Mammary epithelial cell (primary cell): ENCODE measurements around the gene FHIT.

Experiments
- EZH2 ChIP-seq: IDR thresholded peaks from 2 replicates; pipeline ENCODE4 v1.6.1; 2012; ENCODE audit warnings: low read length, inconsistent platforms, borderline replicate concordance
- TF ChIP-seq, protein P1 (sequence below), 2 donors: IDR thresholded peaks in 1 of 2; conservative IDR thresholded peaks in 1 of 2; 2 replicates each; pipeline ENCODE4 v1.5.1; 2011 to 2012; ENCODE audit warnings: inconsistent platforms in 2 of 2, low read length in 2 of 2, mild to moderate bottlenecking in 2 of 2, control low read depth in 1 of 2, low read depth in 1 of 2; ENCODE audit not compliant: insufficient read depth in 1 of 2; ENCODE audit errors: extremely low read depth in 1 of 2

DNA sequence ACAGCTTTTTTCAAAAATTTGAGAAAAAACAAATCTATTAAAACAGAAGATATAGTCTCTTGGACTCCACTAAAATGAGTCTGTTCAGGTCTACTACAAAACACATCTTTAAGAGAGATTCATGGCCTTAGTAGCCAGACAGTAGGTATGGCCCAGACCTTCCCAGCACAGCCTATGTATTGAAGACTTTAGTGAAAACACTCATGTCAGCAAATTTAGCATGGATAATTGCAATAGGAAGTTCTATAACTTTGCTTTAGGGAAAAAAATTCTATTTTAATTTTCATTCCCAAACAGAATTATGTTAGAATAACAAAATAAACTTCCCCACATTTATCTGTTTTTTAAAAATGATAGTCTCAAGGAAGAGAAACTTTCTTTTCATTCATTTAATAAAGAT is 976.6 kb downstream of the FHIT start:
- TF ChIP-seq, protein P1, sequence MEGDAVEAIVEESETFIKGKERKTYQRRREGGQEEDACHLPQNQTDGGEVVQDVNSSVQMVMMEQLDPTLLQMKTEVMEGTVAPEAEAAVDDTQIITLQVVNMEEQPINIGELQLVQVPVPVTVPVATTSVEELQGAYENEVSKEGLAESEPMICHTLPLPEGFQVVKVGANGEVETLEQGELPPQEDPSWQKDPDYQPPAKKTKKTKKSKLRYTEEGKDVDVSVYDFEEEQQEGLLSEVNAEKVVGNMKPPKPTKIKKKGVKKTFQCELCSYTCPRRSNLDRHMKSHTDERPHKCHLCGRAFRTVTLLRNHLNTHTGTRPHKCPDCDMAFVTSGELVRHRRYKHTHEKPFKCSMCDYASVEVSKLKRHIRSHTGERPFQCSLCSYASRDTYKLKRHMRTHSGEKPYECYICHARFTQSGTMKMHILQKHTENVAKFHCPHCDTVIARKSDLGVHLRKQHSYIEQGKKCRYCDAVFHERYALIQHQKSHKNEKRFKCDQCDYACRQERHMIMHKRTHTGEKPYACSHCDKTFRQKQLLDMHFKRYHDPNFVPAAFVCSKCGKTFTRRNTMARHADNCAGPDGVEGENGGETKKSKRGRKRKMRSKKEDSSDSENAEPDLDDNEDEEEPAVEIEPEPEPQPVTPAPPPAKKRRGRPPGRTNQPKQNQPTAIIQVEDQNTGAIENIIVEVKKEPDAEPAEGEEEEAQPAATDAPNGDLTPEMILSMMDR (conservative IDR thresholded peaks at IDR 0.05 in 1 of 2, IDR thresholded peaks at IDR 0.05 in 1 of 2; ENCODE audit: extremely low read depth in 1 of 2, insufficient read depth in 1 of 2, low read depth in 1 of 2, low read length in 2 of 2) = no peak
- no peak for TF ChIP-seq EZH2
